HAP-1 (cell line): Measurements from ENCODE around the gene UBXN11.
A peak's percentile ranks its signal among the peaks of the same experiment; 100 is the strongest.
"Not testable (repeated sequence)": the region's sequence is repeated elsewhere in the genome, so short reads cannot be mapped to it uniquely, and the experiment has no call there.

Experiments used
- DNase-seq, 2 experiments: peaks; one replicate each; pipeline ENCODE4 v3.0.0-alpha.2; 2016 to 2020; ENCODE audit warnings: low spot score in 2 of 2
- H3K27me3 ChIP-seq: fragments of 250-450 bp; sonication (Bioruptor Pico); 2 replicates; pipeline ENCODE4 v1.5.1; 2020; ENCODE audit warnings: low read depth, mild to moderate bottlenecking, moderate library complexity
- H3K36me3 ChIP-seq: fragments of 250-450 bp; sonication (Bioruptor Pico); replicated peaks from 2 replicates; pipeline ENCODE4 v1.5.1; 2020; ENCODE audit warnings: mild to moderate bottlenecking
- H3K4me1 ChIP-seq: fragments of 250-450 bp; sonication (Bioruptor Pico); 2 replicates; pipeline ENCODE4 v1.5.1; 2020; ENCODE audit warnings: mild to moderate bottlenecking
- H3K4me3 ChIP-seq: fragments of 250-450 bp; sonication (Bioruptor Pico); 2 replicates; pipeline ENCODE4 v1.5.1; 2020; ENCODE audit warnings: mild to moderate bottlenecking, moderate library complexity
- H3K9me3 ChIP-seq: fragments of 250-450 bp; sonication (Bioruptor Pico); 2 replicates; pipeline ENCODE4 v1.5.1; 2020; ENCODE audit warnings: mild to moderate bottlenecking, moderate library complexity
- in situ Hi-C: fragments of 300-500 bp; cut with MboI; formaldehyde crosslinking; loops from 3 replicates; pipeline ENCODE4 v1.14.3; 2020; ENCODE audit warnings: low sequenced_read_pairs, inconsistent platforms, mixed read lengths

Gene UBXN11

GRCh38 chr1:26327956-26328362 is 21.5 kb upstream of the UBXN11 start:
- no peaks in the 10 kb centered on the region for H3K36me3 ChIP-seq
- H3K4me3 ChIP-seq: no peak overlapping the region
- DNase-seq: no peak
- no peaks in the 10 kb centered on the region for H3K27me3 ChIP-seq
- H3K4me1 ChIP-seq: no peaks in the 10 kb centered on the region
- no peaks in the 10 kb centered on the region for H3K9me3 ChIP-seq
- in situ Hi-C loops: no loop called here

- Histone ChIP-seq H3K4me1 (no peaks in the 10 kb centered on the region), H3K9me3 (no peaks in the 10 kb centered on the region), H3K27me3 (no peaks in the 10 kb centered on the region), H3K4me3 (no peak overlapping the region), H3K36me3 (no peaks in the 10 kb centered on the region)
- in situ Hi-C loops: no loop called here
- no peak for DNase-seq
Observed at GRCh38 chr1:26324550-26324949, 18.1 kb upstream of the UBXN11 start.

- no peak overlapping the region for H3K4me3 ChIP-seq
- no peaks in the 10 kb centered on the region for H3K4me1 ChIP-seq
- DNase-seq: no peak
- no peaks in the 10 kb centered on the region for H3K36me3 ChIP-seq
- no peaks in the 10 kb centered on the region for H3K27me3 ChIP-seq
- no peaks in the 10 kb centered on the region for H3K9me3 ChIP-seq
- in situ Hi-C loops: no loop called here
Observed at GRCh38 chr1:26323382-26323781, 16.9 kb upstream of the UBXN11 start.

GRCh38 chr1:26322042-26322331 is 15.6 kb upstream of the UBXN11 start:
- Histone ChIP-seq H3K4me1 (no peaks in the 10 kb centered on the region), H3K4me3 (no peak overlapping the region), H3K9me3 (no peaks in the 10 kb centered on the region), H3K27me3 (no peaks in the 10 kb centered on the region), H3K36me3 (no peaks in the 10 kb centered on the region)
- in situ Hi-C loops: no loop called here
- no peak for DNase-seq

GRCh38 chr1:26321315-26322041 is 15.0 kb upstream of the UBXN11 start:
- DNase-seq: peak; percentile 68 to 94
- Histone ChIP-seq H3K27me3 (no peaks in the 10 kb centered on the region), H3K9me3 (no peaks in the 10 kb centered on the region), H3K4me1 (no peaks in the 10 kb centered on the region), H3K36me3 (no peaks in the 10 kb centered on the region), H3K4me3 (no peak overlapping the region)
- in situ Hi-C loops: no loop called here

GRCh38 chr1:26320896-26321295 is 14.5 kb upstream of the UBXN11 start:
- H3K4me1 ChIP-seq: no peaks in the 10 kb centered on the region
- H3K4me3 ChIP-seq: no peak overlapping the region
- H3K36me3 ChIP-seq: no peaks in the 10 kb centered on the region
- H3K9me3 ChIP-seq: no peaks in the 10 kb centered on the region
- in situ Hi-C loops: no loop called here
- DNase-seq: no peak
- H3K27me3 ChIP-seq: no peaks in the 10 kb centered on the region

GRCh38 chr1:26318338-26319064 is 12.1 kb upstream of the UBXN11 start:
- no peaks in the 10 kb centered on the region for H3K36me3 ChIP-seq
- in situ Hi-C loops: no loop called here

GRCh38 chr1:26317612-26318337 is 11.3 kb upstream of the UBXN11 start, which contains the start of gene CD52:
Gene CD52, plus strand, starts transcription at chr1:26317958. Its CDS starts 60 bp downstream, at chr1:26318018.
- in situ Hi-C loops: no loop called here
- no peaks in the 10 kb centered on the region for H3K27me3 ChIP-seq
- H3K9me3 ChIP-seq: no peaks in the 10 kb centered on the region
- no peak for DNase-seq
- H3K4me3 ChIP-seq: no peak within 1 kb of the TSS
- H3K36me3 ChIP-seq: no peaks in the 10 kb centered on the region
- H3K4me1 ChIP-seq: no peaks in the 10 kb centered on the region

More at GRCh38 chr1:26318338-26319064, 12.1 kb upstream of the UBXN11 start:
- no peaks in the 10 kb centered on the region for H3K4me1 ChIP-seq
- no peak overlapping the region for H3K4me3 ChIP-seq
- DNase-seq: no peak
- no peaks in the 10 kb centered on the region for H3K27me3 ChIP-seq
- no peaks in the 10 kb centered on the region for H3K9me3 ChIP-seq

GRCh38 chr1:26317146-26317545 is 10.7 kb upstream of the UBXN11 start:
- H3K4me1 ChIP-seq: no peaks in the 10 kb centered on the region
- in situ Hi-C loops: no loop called here
- no peak overlapping the region for H3K4me3 ChIP-seq
- H3K9me3 ChIP-seq: no peaks in the 10 kb centered on the region
- H3K27me3 ChIP-seq: no peaks in the 10 kb centered on the region
- DNase-seq: no peak
- no peaks in the 10 kb centered on the region for H3K36me3 ChIP-seq

GRCh38 chr1:26315874-26316850 is 9.7 kb upstream of the UBXN11 start:
- no peak for DNase-seq
- Histone ChIP-seq H3K27me3 (no peaks in the 10 kb centered on the region), H3K4me1 (no peaks in the 10 kb centered on the region), H3K36me3 (no peaks in the 10 kb centered on the region), H3K9me3 (no peaks in the 10 kb centered on the region), H3K4me3 (no peak overlapping the region)
- in situ Hi-C loops: no loop called here

- no peaks in the 10 kb centered on the region for H3K36me3 ChIP-seq
- no peaks in the 10 kb centered on the region for H3K4me1 ChIP-seq
- no peaks in the 10 kb centered on the region for H3K9me3 ChIP-seq
- no peaks in the 10 kb centered on the region for H3K27me3 ChIP-seq
- in situ Hi-C loops: no loop called here
- no peak for DNase-seq
- H3K4me3 ChIP-seq: no peak overlapping the region
Observed at GRCh38 chr1:26314501-26314900, 8.1 kb upstream of the UBXN11 start.

- in situ Hi-C loops, H3K4me1 ChIP-seq, DNase-seq, H3K9me3 ChIP-seq, H3K4me3 ChIP-seq, H3K36me3 ChIP-seq, H3K27me3 ChIP-seq: not testable (repeated sequence)
Observed at GRCh38 chr1:26307966-26308899, 1.8 kb upstream of the UBXN11 start.
